Stimulated activated CD8-positive, alpha-beta memory T cell treated with anti-CD3 and anti-CD28 coated beads, Interleukin-12 subunit alpha, Interleukin-12 subunit beta, amount 100 ng/mL, for 4 hours (primary cell): ENCODE measurements around the gene FIBP.
A peak's percentile ranks its signal among the peaks of the same experiment; 100 is the strongest.

ENCODE experiments used
- DNase-seq: peaks from one replicate; pipeline ENCODE4 v3.0.0-alpha.2; 2020; ENCODE audit warnings: low read depth

FIBP gene

GRCh38 chr11:65890324-65891218, 2.3 kb upstream of the FIBP start, which contains the start of gene CCDC85B:
CCDC85B (plus strand) TSS chr11:65890673; CDS start chr11:65890784, 111 bp downstream.
- DNase-seq: peak; percentile 98

- no peak for DNase-seq
Measured at GRCh38 chr11:65887723-65888162, 528 bp downstream of the FIBP start.

GRCh38 chr11:65886826-65887722, 1.2 kb downstream of the FIBP start:
- DNase-seq: no peak

- no peak for DNase-seq
Measured at GRCh38 chr11:65885808-65886536, 2.3 kb downstream of the FIBP start.

GRCh38 chr11:65885231-65885630, 3.0 kb downstream of the FIBP start:
- DNase-seq: no peak

GRCh38 chr11:65884716-65885092, 3.6 kb downstream of the FIBP start:
- DNase-seq: peak; percentile 64

- DNase-seq: no peak
Measured at GRCh38 chr11:65883786-65884715, 4.2 kb downstream of the FIBP start.

GRCh38 chr11:65883058-65883761, 5.1 kb downstream of the FIBP start:
- no peak for DNase-seq

GRCh38 chr11:65882120-65883057, 5.9 kb downstream of the FIBP start:
- DNase-seq: no peak

GRCh38 chr11:65880844-65881421, 7.3 kb downstream of the FIBP start:
- DNase-seq: no peak

- no peak for DNase-seq
Measured at GRCh38 chr11:65880027-65880426, 8.2 kb downstream of the FIBP start.

GRCh38 chr11:65879617-65880016, 8.7 kb downstream of the FIBP start, which contains the start of gene CTSW:
CTSW (plus strand) TSS chr11:65879837; CDS start chr11:65879855, 18 bp downstream.
- DNase-seq: no peak

GRCh38 chr11:65873318-65874156, 14.7 kb downstream of the FIBP start:
- DNase-seq: peak; percentile 93

- no peak for DNase-seq
Measured at GRCh38 chr11:65872586-65873317, 15.5 kb downstream of the FIBP start, which contains the start of gene EFEMP2. EFEMP2 (minus strand) TSS chr11:65872800; CDS start chr11:65872354, 446 bp downstream.

GRCh38 chr11:65871811-65872548, 16.3 kb downstream of the FIBP start:
- no peak for DNase-seq
